Osteocyte (in vitro differentiated cells): ENCODE data around the gene GAS7. TPM values are rescaled to one million over a fixed set of nuclear protein-coding genes. Genes with fewer than 3 reads are reported as not detected.
"Not testable (repeated sequence)": the region's sequence is repeated elsewhere in the genome, so short reads cannot be mapped to it uniquely, and the experiment has no call there.

Source experiments
- DNase-seq: peaks from one replicate; pipeline ENCODE4 v3.0.0; 2021; ENCODE audit warnings: mixed read lengths; ENCODE audit not compliant: unreplicated experiment; ENCODE audit errors: extremely low spot score
- H3K27ac Mint-ChIP-seq: one replicate; pipeline ENCODE4 v1.8.0; 2021; ENCODE audit warnings: mild to moderate bottlenecking, mixed read lengths; ENCODE audit not compliant: unreplicated experiment
- H3K27me3 Mint-ChIP-seq: one replicate; pipeline ENCODE4 v1.8.0; 2021; ENCODE audit warnings: mixed read lengths; ENCODE audit not compliant: unreplicated experiment
- H3K36me3 Mint-ChIP-seq: one replicate; pipeline ENCODE4 v1.8.0; 2021; ENCODE audit warnings: mixed read lengths; ENCODE audit not compliant: unreplicated experiment
- H3K4me1 Mint-ChIP-seq: one replicate; pipeline ENCODE4 v1.8.0; 2021; ENCODE audit warnings: mixed read lengths; ENCODE audit not compliant: unreplicated experiment
- H3K4me3 Mint-ChIP-seq: one replicate; pipeline ENCODE4 v1.8.0; 2021; ENCODE audit warnings: mild to moderate bottlenecking, moderate library complexity, mixed read lengths; ENCODE audit not compliant: unreplicated experiment
- H3K9me3 Mint-ChIP-seq: one replicate; pipeline ENCODE4 v1.8.0; 2021; ENCODE audit warnings: mixed read lengths; ENCODE audit not compliant: unreplicated experiment
- CTCF ChIP-seq: fragments of 200-600 bp; sonication (generic); IDR thresholded peaks from 2 replicates; pipeline ENCODE4 v1.5.0; 2021; ENCODE audit warnings: antibody characterized with exemption, mild to moderate bottlenecking, moderate library complexity
- total RNA-seq: library from RNA; stranded (reverse); gene quantifications from 2 replicates; pipeline ENCODE4 v1.2.1, GENCODE V29; 2021

The GAS7 gene
- total RNA-seq, 1 donor from 2014 or later = 18.1 TPM

- peaks cover 17% of the 10 kb centered on the region for H3K4me1 Mint-ChIP-seq
- H3K36me3 Mint-ChIP-seq = no peaks in the 10 kb centered on the region
- H3K9me3 Mint-ChIP-seq = no peaks in the 10 kb centered on the region
- H3K27ac Mint-ChIP-seq = peak overlapping the region; percentile 59
- no peaks in the 10 kb centered on the region for H3K27me3 Mint-ChIP-seq
- no peak for TF ChIP-seq CTCF
- no peak overlapping the region for H3K4me3 Mint-ChIP-seq
- no peak for DNase-seq
Observed at GRCh38 chr17:10099051-10099571, 99.3 kb downstream of the GAS7 start.

- peaks cover 17% of the 10 kb centered on the region for H3K4me1 Mint-ChIP-seq
- H3K27me3 Mint-ChIP-seq = peaks cover 3% of the 10 kb centered on the region
- no peak overlapping the region for H3K27ac Mint-ChIP-seq
- no peak overlapping the region for H3K4me3 Mint-ChIP-seq
- peaks cover 2% of the 10 kb centered on the region for H3K36me3 Mint-ChIP-seq
- DNase-seq = no peak
- no peak for TF ChIP-seq CTCF
- H3K9me3 Mint-ChIP-seq = peaks cover 5% of the 10 kb centered on the region
Observed at GRCh38 chr17:10096596-10096995, 101.8 kb downstream of the GAS7 start.

GRCh38 chr17:10095295-10095694 lies 103.1 kb downstream of the GAS7 start:
- Mint-ChIP-seq H3K4me1 (peaks cover 17% of the 10 kb centered on the region), H3K27me3 (peaks cover 12% of the 10 kb centered on the region)
- not testable (repeated sequence) for H3K4me3 Mint-ChIP-seq, H3K9me3 Mint-ChIP-seq, DNase-seq, H3K36me3 Mint-ChIP-seq, H3K27ac Mint-ChIP-seq

- H3K4me1 Mint-ChIP-seq = peaks cover 17% of the 10 kb centered on the region
- no peak overlapping the region for H3K27ac Mint-ChIP-seq
- H3K36me3 Mint-ChIP-seq = peaks cover 2% of the 10 kb centered on the region
- TF ChIP-seq CTCF = no peak
- DNase-seq = no peak
- peaks cover 12% of the 10 kb centered on the region for H3K27me3 Mint-ChIP-seq
- no peak overlapping the region for H3K4me3 Mint-ChIP-seq
- peaks cover 5% of the 10 kb centered on the region for H3K9me3 Mint-ChIP-seq
Observed at GRCh38 chr17:10094797-10095196, 103.6 kb downstream of the GAS7 start.

GRCh38 chr17:10092595-10092994 lies 105.8 kb downstream of the GAS7 start:
- no peak for TF ChIP-seq CTCF
- H3K9me3 Mint-ChIP-seq = peaks cover 5% of the 10 kb centered on the region
- DNase-seq = no peak
- H3K36me3 Mint-ChIP-seq = peaks cover 2% of the 10 kb centered on the region
- H3K4me3 Mint-ChIP-seq = no peak overlapping the region
- H3K27ac Mint-ChIP-seq = no peak overlapping the region
- H3K4me1 Mint-ChIP-seq = peaks cover 10% of the 10 kb centered on the region
- H3K27me3 Mint-ChIP-seq = peaks cover 12% of the 10 kb centered on the region

GRCh38 chr17:10091046-10091445 lies 107.4 kb downstream of the GAS7 start:
- H3K9me3 Mint-ChIP-seq = peaks cover 5% of the 10 kb centered on the region
- no peak for TF ChIP-seq CTCF
- H3K36me3 Mint-ChIP-seq = peaks cover 2% of the 10 kb centered on the region
- H3K27me3 Mint-ChIP-seq = peaks cover 12% of the 10 kb centered on the region
- H3K4me1 Mint-ChIP-seq = peaks cover 10% of the 10 kb centered on the region
- no peak for DNase-seq
- no peak overlapping the region for H3K4me3 Mint-ChIP-seq
- H3K27ac Mint-ChIP-seq = no peak overlapping the region
